ENCODE data around the gene HARBI1. TPM values are rescaled to one million over a fixed set of nuclear protein-coding genes. Genes with fewer than 3 reads are reported as not detected.

HARBI1 gene
- total and polyA plus RNA-seq, 2 of the 8 experiments (the other 6 are each of a cell fraction or from before 2014, with no cell fraction given): 3.8 to 5.1 TPM

DNA sequence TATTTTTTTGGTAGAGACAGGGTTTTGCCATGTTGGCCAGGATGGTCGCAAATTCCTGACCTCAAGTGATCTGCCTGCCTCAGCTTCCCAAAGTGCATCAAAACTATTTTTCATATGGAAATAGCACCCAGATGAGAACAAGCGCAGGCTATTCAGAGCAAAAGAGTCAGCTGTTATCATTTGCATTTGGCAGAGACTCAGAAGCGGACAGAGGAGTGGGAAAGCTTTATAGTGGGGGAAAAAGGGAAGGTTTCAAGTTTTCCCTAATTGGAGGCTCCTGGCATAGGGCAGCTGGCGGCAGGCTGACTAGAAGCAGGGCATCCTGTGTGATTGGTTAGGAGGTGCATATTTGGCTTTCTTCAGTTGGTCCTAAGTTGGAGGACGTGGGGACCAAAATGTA is 20.5 kb upstream of the HARBI1 start:
- FAIRE-seq (no peak), DNase-seq (ENCODE audit: low read depth in 1 of 2, low spot score in 2 of 2) (no peak)
- H2BK12ac ChIP-seq (ENCODE audit: low read depth, low read length): no peak overlapping the region
- H3K23ac ChIP-seq (ENCODE audit: insufficient read length): no peak overlapping the region
- H3K27me3 ChIP-seq (replicated peaks in 1 of 4; ENCODE audit: control insufficient read depth in 3 of 4, extremely low read depth in 1 of 4, insufficient read depth in 3 of 4, low read length in 3 of 4): no peaks in the 10 kb centered on the region
- TF ChIP-seq CTBP2 (IDR thresholded peaks at IDR 0.05; ENCODE audit: borderline replicate concordance, insufficient read depth, insufficient read length, low read length) (no peak), GTF2F1 (IDR thresholded peaks at IDR 0.05; ENCODE audit: borderline replicate concordance, low read depth, low read length) (no peak), CHD2 (IDR thresholded peaks at IDR 0.05; ENCODE audit: low read length) (no peak), FOSL1 (IDR thresholded peaks at IDR 0.05; ENCODE audit: insufficient read depth, low read depth, low read length) (no peak), SAP30 (IDR thresholded peaks at IDR 0.05; ENCODE audit: insufficient read depth, insufficient replicate concordance, low read length) (no peak), TEAD4 (IDR thresholded peaks at IDR 0.05; ENCODE audit: low read depth, low read length) (no peak), RFX5 (IDR thresholded peaks at IDR 0.05; ENCODE audit: borderline replicate concordance, low read depth, low read length) (no peak), BACH1 (IDR thresholded peaks at IDR 0.05; ENCODE audit: low read length) (no peak), SIN3A (conservative IDR thresholded peaks at IDR 0.05 in 1 of 2, IDR thresholded peaks at IDR 0.05 in 1 of 2; ENCODE audit: low read depth in 1 of 2, low read length in 2 of 2) (no peak), CHD1 (IDR thresholded peaks at IDR 0.05; ENCODE audit: low read depth, low read length) (no peak), CEBPB (IDR thresholded peaks at IDR 0.05; ENCODE audit: low read depth, low read length) (no peak), YY1 (IDR thresholded peaks at IDR 0.05; ENCODE audit: low read depth, low read length) (no peak)
- TF ChIP-seq, protein P1, sequence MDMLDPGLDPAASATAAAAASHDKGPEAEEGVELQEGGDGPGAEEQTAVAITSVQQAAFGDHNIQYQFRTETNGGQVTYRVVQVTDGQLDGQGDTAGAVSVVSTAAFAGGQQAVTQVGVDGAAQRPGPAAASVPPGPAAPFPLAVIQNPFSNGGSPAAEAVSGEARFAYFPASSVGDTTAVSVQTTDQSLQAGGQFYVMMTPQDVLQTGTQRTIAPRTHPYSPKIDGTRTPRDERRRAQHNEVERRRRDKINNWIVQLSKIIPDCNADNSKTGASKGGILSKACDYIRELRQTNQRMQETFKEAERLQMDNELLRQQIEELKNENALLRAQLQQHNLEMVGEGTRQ (IDR thresholded peaks at IDR 0.05; ENCODE audit: low read length): no peak
- WGBS, 2 experiments (ENCODE audit: extremely low coverage in 1 of 2, insufficient coverage in 1 of 2, insufficient read length in 1 of 2, insufficient replicate concordance in 2 of 2, low coverage in 1 of 2, low lambda C conversion rate in 2 of 2, missing lambda C conversion rate in 1 of 2): 89% methylated on average over 5 of the region's 5 CpGs; no CpG with 5 or more reads in 1 of the 2 experiments
- no peak overlapping the region for H3K18ac ChIP-seq (ENCODE audit: extremely low read depth, low read length)
- no peak overlapping the region for H3K4me3 ChIP-seq (ENCODE audit: extremely low read depth in 1 of 4, insufficient read depth in 2 of 4, low read depth in 3 of 4, low read length in 4 of 4)
- H3K79me1 ChIP-seq (ENCODE audit: low read depth, low read length): no peaks in the 10 kb centered on the region; the same call in 1 of the 2 replicates
- no peaks in the 10 kb centered on the region for H3K4me1 ChIP-seq (replicated peaks in 1 of 4; ENCODE audit: control insufficient read depth in 3 of 4, insufficient read depth in 4 of 4, low read length in 3 of 4)
- no peaks in the 10 kb centered on the region for H3K9me3 ChIP-seq (ENCODE audit: insufficient read depth in 2 of 2, low read depth in 1 of 2, low read length in 1 of 2)
- no peak overlapping the region for H3K27ac ChIP-seq (ENCODE audit: low read depth, low read length)
- no peaks in the 10 kb centered on the region; a peak in 1 of 4 replicates for H3K79me2 ChIP-seq (ENCODE audit: control insufficient read depth in 1 of 2, insufficient read depth in 2 of 2, low read length in 2 of 2)
- CTCF ChIA-PET (ENCODE audit: partially characterized antibody): no interaction called here
- no peak overlapping the region for H2AFZ ChIP-seq (ENCODE audit: low read length)
- no peaks in the 10 kb centered on the region for H3K23me2 ChIP-seq (ENCODE audit: low read depth, low read length)
- no peak overlapping the region for H3K56ac ChIP-seq (replicated peaks; ENCODE audit: insufficient read length, low read depth, low read length)
- H3K36me3 ChIP-seq (ENCODE audit: control insufficient read depth in 2 of 4, insufficient read depth in 4 of 4, low read length in 3 of 4): peaks cover 0 to 3% (median under 1%) of the 10 kb centered on the region in 4 experiments; a peak in 3 of 8 replicates
- peaks cover 0 to 2% of the 10 kb centered on the region in 2 experiments for H4K20me1 ChIP-seq (replicated peaks in 1 of 2; ENCODE audit: control insufficient read depth in 1 of 2, insufficient read depth in 2 of 2, low read length in 2 of 2)
- no peak overlapping the region for H3K14ac ChIP-seq (ENCODE audit: insufficient read length)
- H4K8ac ChIP-seq (ENCODE audit: extremely low read depth, insufficient read depth, low read length): no peak overlapping the region
- H2BK120ac ChIP-seq (replicated peaks; ENCODE audit: low read depth, low read length): no peak overlapping the region
- no peak overlapping the region for H2AK5ac ChIP-seq (ENCODE audit: low read depth, low read length)
- no peak overlapping the region for H2BK5ac ChIP-seq (ENCODE audit: low read depth, low read length)
- no peak overlapping the region for H2BK15ac ChIP-seq (ENCODE audit: low read length)
- no peak overlapping the region for H4K91ac ChIP-seq (replicated peaks; ENCODE audit: insufficient read length, low read length)
- H4K5ac ChIP-seq (ENCODE audit: insufficient read length, low read depth, low read length): no peak overlapping the region
- POLR2A ChIA-PET (ENCODE audit: partially characterized antibody): interaction anchor here (0.7 to 1.4 kb wide), 3 partner anchors 11 to 26 kb away, joined by 3 to 5 read pairs (median 3); no protein-coding TSS in a partner anchor
- no peak overlapping the region for H3K4me2 ChIP-seq (ENCODE audit: insufficient read depth in 1 of 2, low read depth in 2 of 2, low read length in 2 of 2)
- no peak overlapping the region for H3K9ac ChIP-seq (replicated peaks in 1 of 4; ENCODE audit: extremely low read depth in 1 of 4, low read depth in 3 of 4, low read length in 3 of 4)
- no peak overlapping the region for H3K4ac ChIP-seq (replicated peaks; ENCODE audit: insufficient read length, low read depth, low read length)
- H2BK20ac ChIP-seq (ENCODE audit: low read length): no peak overlapping the region

Data from H1 (cell line).